MM.1S (cell line): ENCODE data around the gene SLC13A2.
"Not testable (repeated sequence)": the region's sequence is repeated elsewhere in the genome, so short reads cannot be mapped to it uniquely, and the experiment has no call there.

ENCODE experiments used
- DNase-seq: peaks from one replicate; pipeline ENCODE4 v3.0.0-alpha.2; 2015
- H2AFZ ChIP-seq: fragments of 300-600 bp; sonication (generic); 2 replicates; pipeline ENCODE4 v1.6.0; 2016; ENCODE audit warnings: antibody characterized with exemption, low read length
- H3F3A ChIP-seq: fragments of 300-600 bp; sonication (generic); 2 replicates; pipeline ENCODE4 v1.6.1; 2016; ENCODE audit warnings: mild to moderate bottlenecking, antibody characterized with exemption, low read length, moderate library complexity, mixed read lengths; ENCODE audit not compliant: insufficient read depth
- H3K27ac ChIP-seq: fragments of 300-600 bp; sonication (generic); 2 replicates; pipeline ENCODE4 v1.5.1; 2016; ENCODE audit warnings: mild to moderate bottlenecking, low read length
- H3K27me3 ChIP-seq: fragments of 300-600 bp; sonication (generic); replicated peaks from 2 replicates; pipeline ENCODE4 v1.6.0; 2016; ENCODE audit warnings: low read length; ENCODE audit not compliant: insufficient read depth
- H3K36me3 ChIP-seq: fragments of 300-600 bp; sonication (generic); replicated peaks from 2 replicates; pipeline ENCODE4 v1.6.1; 2016; ENCODE audit warnings: mild to moderate bottlenecking, low read length, mixed read lengths; ENCODE audit not compliant: insufficient read depth
- H3K4me1 ChIP-seq: fragments of 300-600 bp; sonication (generic); 2 replicates; pipeline ENCODE4 v1.6.1; 2016; ENCODE audit warnings: low read length, mixed read lengths
- H3K4me2 ChIP-seq: fragments of 300-600 bp; sonication (generic); 2 replicates; pipeline ENCODE4 v1.6.0; 2016; ENCODE audit warnings: low read depth, low read length
- H3K4me3 ChIP-seq: fragments of 300-600 bp; sonication (generic); 2 replicates; pipeline ENCODE4 v1.5.1; 2016; ENCODE audit warnings: low read length, mixed read lengths
- H3K79me2 ChIP-seq: fragments of 300-600 bp; sonication (generic); 2 replicates; pipeline ENCODE4 v1.6.1; 2016; ENCODE audit warnings: mixed run types, low read length, mixed read lengths
- H3K9ac ChIP-seq: fragments of 300-600 bp; sonication (generic); 2 replicates; pipeline ENCODE4 v1.6.1; 2016; ENCODE audit warnings: low read length, mixed read lengths
- H3K9me2 ChIP-seq: fragments of 300-600 bp; sonication (generic); replicated peaks from 2 replicates; pipeline ENCODE4 v1.6.1; 2016; ENCODE audit warnings: mild to moderate bottlenecking, low read length, mixed read lengths; ENCODE audit not compliant: insufficient read depth
- H3K9me3 ChIP-seq: fragments of 300-600 bp; sonication (generic); replicated peaks from 2 replicates; pipeline ENCODE4 v1.6.1; 2016; ENCODE audit warnings: mild to moderate bottlenecking, low read length, mixed read lengths; ENCODE audit not compliant: insufficient read depth
- H4K20me1 ChIP-seq: fragments of 300-600 bp; sonication (generic); 2 replicates; pipeline ENCODE4 v1.6.1; 2016; ENCODE audit warnings: mild to moderate bottlenecking, low read length, moderate library complexity, mixed read lengths; ENCODE audit not compliant: insufficient read depth
- CTCF ChIP-seq: fragments of 300-600 bp; sonication (generic); IDR thresholded peaks from 2 replicates; pipeline ENCODE4 v1.5.1; 2016; ENCODE audit warnings: antibody characterized with exemption, low read length, mixed read lengths
- EZH2 ChIP-seq: fragments of 300-600 bp; sonication (generic); optimal IDR thresholded peaks from 2 replicates; pipeline ENCODE3; 2017; ENCODE audit warnings: low read depth, mild to moderate bottlenecking, antibody characterized with exemption, low read length, mixed read lengths
- EZH2phosphoT487 ChIP-seq: fragments of 300-600 bp; sonication (generic); IDR thresholded peaks from 2 replicates; pipeline ENCODE4 v1.6.1; 2018; ENCODE audit warnings: antibody characterized with exemption, low read length

Gene SLC13A2

DNA sequence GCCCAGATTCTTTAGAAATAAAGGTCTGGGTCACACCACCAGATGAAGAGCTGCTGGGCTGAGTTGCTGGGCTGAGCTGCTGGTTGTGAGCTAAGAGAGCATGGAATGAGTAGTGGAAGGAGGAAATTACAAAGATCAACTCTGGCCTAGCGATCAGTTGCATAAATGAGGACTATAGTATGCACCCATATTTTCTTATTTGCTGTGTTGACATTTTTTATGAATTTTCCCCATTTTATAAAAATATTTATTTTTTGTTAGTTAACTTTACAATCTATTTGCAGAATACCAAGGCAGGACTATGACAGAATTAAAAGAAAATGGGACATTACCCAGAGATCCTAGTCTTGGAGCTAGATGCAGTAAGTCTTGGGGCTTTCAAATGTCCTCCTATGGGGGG, 23.6 kb upstream of the SLC13A2 start:
- Histone ChIP-seq H3F3A (no peaks in the 10 kb centered on the region), H4K20me1 (no peaks in the 10 kb centered on the region), H3K9me2 (no peaks in the 10 kb centered on the region), H2AFZ (no peak overlapping the region), H3K36me3 (no peaks in the 10 kb centered on the region), H3K27ac (no peak overlapping the region), H3K9me3 (no peaks in the 10 kb centered on the region), H3K9ac (no peak overlapping the region), H3K79me2 (no peaks in the 10 kb centered on the region), H3K27me3 (no peaks in the 10 kb centered on the region), H3K4me2 (no peak overlapping the region), H3K4me1 (no peaks in the 10 kb centered on the region), H3K4me3 (no peak overlapping the region)
- no peak for DNase-seq
- TF ChIP-seq CTCF, result no peak
- TF ChIP-seq EZH2, result no peak
- no peak for TF ChIP-seq EZH2phosphoT487

DNA sequence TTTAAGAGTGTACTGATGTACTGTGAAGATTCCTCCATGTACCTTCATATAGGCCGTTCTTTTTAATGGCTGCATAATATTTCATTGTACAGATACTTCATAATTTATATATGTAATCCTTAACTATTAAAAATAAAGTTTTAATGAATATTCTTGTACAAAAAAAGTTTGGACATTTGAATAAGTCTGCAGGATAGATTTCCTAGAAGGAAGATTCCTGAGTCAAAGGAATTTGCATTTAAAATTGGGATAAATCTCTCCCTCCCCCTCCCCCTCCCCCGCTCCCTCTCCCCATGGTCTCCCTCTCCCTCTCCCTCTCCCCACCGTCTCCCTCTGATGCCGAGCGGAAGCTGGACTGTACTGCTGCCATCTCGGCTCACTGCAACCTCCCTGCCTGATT, 15.6 kb upstream of the SLC13A2 start:
- Histone ChIP-seq H3K4me3 (no peak overlapping the region), H3K4me1 (no peaks in the 10 kb centered on the region), H3K4me2 (no peak overlapping the region), H3K9ac (no peak overlapping the region), H3K36me3 (no peaks in the 10 kb centered on the region), H4K20me1 (no peaks in the 10 kb centered on the region), H3K27ac (no peak overlapping the region), H3K9me3 (no peaks in the 10 kb centered on the region), H3K27me3 (no peaks in the 10 kb centered on the region), H3K9me2 (no peaks in the 10 kb centered on the region), H2AFZ (no peak overlapping the region), H3F3A (no peaks in the 10 kb centered on the region), H3K79me2 (no peaks in the 10 kb centered on the region)
- no peak for TF ChIP-seq EZH2
- no peak for TF ChIP-seq EZH2phosphoT487
- no peak for TF ChIP-seq CTCF
- no peak for DNase-seq

DNA sequence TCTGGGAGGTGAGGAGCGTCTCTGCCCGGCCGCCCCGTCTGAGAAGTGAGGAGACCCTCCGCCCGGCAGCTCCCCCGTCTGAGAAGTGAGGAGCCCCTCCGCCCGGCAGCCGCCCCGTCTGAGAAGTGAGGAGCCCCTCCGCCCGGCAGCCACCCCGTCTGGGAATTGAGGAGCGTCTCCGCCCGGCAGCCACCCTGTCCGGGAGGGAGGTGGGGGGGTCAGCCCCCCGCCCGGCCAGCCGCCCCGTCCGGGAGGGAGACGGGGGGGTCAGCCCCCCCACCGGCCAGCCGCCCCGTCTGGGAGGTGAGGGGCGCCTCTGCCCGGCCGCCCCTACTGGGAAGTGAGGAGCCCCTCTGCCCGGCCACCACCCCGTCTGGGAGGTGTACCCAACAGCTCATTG, 14.6 kb upstream of the SLC13A2 start:
- H3K4me3 ChIP-seq, result not testable (repeated sequence)

DNA sequence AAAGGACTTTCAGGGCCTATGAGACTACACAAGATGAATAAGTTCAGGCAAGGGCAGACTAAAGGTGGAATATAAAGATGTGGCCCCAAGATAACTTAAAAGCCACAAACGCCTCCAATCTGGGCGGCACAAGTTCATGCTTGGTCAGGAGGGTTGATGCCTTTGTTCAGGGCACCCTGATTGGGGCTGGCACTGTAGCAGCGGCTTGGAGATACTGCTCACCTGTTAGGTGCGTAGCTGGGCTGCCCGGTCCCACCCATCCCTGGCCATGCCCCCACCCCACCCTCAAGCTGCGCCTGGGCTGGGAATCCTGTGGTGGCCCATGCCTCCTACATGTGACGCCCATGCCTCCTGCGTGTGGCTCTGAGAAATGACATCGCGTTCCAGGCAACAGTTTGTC, 12.5 kb upstream of the SLC13A2 start:
- Histone ChIP-seq H4K20me1 (no peaks in the 10 kb centered on the region), H3F3A (no peaks in the 10 kb centered on the region), H3K27ac (no peak overlapping the region), H3K4me1 (no peaks in the 10 kb centered on the region), H3K9me3 (no peaks in the 10 kb centered on the region), H3K4me3 (no peak overlapping the region), H2AFZ (no peak overlapping the region), H3K9ac (no peak overlapping the region), H3K79me2 (no peaks in the 10 kb centered on the region), H3K36me3 (no peaks in the 10 kb centered on the region), H3K27me3 (no peaks in the 10 kb centered on the region), H3K4me2 (no peak overlapping the region), H3K9me2 (no peaks in the 10 kb centered on the region)
- no peak for TF ChIP-seq CTCF
- TF ChIP-seq EZH2phosphoT487, result no peak
- no peak for TF ChIP-seq EZH2
- DNase-seq, result no peak

More for the DNA sequence above, 14.6 kb upstream of the SLC13A2 start:
- H3K9ac ChIP-seq, H3K36me3 ChIP-seq, H3K9me3 ChIP-seq, H3K79me2 ChIP-seq, H3K27me3 ChIP-seq, H3K27ac ChIP-seq, H3K9me2 ChIP-seq, DNase-seq, H3K4me1 ChIP-seq, H3K4me2 ChIP-seq, H3F3A ChIP-seq, H2AFZ ChIP-seq, H4K20me1 ChIP-seq: not testable (repeated sequence)
